ENCODE data around the gene CDK16.

GRCh38 chrX:47239898-47240545, 21.5 kb downstream of the CDK16 start:
- TF ChIP-seq, protein P1, sequence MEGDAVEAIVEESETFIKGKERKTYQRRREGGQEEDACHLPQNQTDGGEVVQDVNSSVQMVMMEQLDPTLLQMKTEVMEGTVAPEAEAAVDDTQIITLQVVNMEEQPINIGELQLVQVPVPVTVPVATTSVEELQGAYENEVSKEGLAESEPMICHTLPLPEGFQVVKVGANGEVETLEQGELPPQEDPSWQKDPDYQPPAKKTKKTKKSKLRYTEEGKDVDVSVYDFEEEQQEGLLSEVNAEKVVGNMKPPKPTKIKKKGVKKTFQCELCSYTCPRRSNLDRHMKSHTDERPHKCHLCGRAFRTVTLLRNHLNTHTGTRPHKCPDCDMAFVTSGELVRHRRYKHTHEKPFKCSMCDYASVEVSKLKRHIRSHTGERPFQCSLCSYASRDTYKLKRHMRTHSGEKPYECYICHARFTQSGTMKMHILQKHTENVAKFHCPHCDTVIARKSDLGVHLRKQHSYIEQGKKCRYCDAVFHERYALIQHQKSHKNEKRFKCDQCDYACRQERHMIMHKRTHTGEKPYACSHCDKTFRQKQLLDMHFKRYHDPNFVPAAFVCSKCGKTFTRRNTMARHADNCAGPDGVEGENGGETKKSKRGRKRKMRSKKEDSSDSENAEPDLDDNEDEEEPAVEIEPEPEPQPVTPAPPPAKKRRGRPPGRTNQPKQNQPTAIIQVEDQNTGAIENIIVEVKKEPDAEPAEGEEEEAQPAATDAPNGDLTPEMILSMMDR (IDR thresholded peaks at IDR 0.05), result no peak
- no peak for TF ChIP-seq POLR2A (IDR thresholded peaks at IDR 0.05)
